ENCODE data around the gene MEGF11. TPM values are rescaled to one million over a fixed set of nuclear protein-coding genes. Genes with fewer than 3 reads are reported as not detected.

Gene MEGF11
- total RNA-seq, 1 experiment from 2014 or later, result 0.09 TPM

DNA sequence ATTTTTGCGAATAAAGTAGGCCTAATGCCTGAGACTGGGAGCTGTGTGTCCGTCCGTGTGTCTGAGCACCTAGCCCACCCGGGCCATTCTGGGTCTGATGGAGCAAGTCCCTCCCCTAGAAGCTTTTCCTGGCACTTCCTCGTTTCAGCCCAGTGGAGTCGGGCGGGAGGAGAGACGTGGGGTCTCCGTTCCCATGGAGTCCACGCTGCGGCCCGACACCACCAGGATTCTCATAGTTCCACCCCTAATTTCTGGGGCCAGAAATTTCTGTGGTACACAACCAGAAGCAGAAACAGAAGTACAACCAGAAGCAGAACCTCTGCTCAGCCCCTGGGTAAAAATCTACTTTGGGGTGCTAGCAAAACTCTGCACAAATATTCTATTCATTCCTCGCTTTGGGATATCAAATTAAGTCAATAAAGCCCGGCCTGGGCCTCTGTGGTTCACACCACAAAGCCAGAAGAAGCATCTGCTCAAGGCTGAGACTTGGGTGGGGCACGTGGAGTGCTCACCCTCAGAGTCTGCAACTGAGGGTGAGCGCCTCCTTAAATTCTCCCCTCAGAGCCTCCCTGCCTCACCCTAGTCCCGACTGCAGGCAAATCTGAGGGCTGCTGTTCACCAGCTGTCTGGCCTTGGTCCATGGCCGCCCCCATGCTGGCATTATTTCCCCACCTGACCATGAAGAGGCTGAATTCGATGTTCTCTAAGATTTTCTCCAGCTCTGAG, 1.6 kb upstream of the MEGF11 start:
- Mint-ChIP-seq H3K9me3 (ENCODE audit: low read depth, unreplicated experiment) (no peaks in the 10 kb centered on the region), H3K4me1 (ENCODE audit: low read depth, unreplicated experiment) (peaks cover 9% of the 10 kb centered on the region), H3K4me3 (ENCODE audit: low read depth, unreplicated experiment) (no peak overlapping the region), H3K36me3 (ENCODE audit: insufficient read depth, unreplicated experiment) (peaks cover 11% of the 10 kb centered on the region), H3K27ac (ENCODE audit: unreplicated experiment) (no peak overlapping the region), H3K27me3 (ENCODE audit: unreplicated experiment) (peaks cover 74% of the 10 kb centered on the region)
- CTCF ChIA-PET, result interaction anchor here (0.6 kb wide), 1 partner anchor 1015 kb away, joined by 4 read pairs; no protein-coding TSS in a partner anchor
- no peak for DNase-seq
- no TSS peak for BruUV-seq (replicated peaks)
- intact Hi-C loops (cut with micrococcal nuclease; ENCODE audit: unreplicated experiment), result no loop called here
- TF ChIP-seq CTCF (IDR thresholded peaks at IDR 0.05; ENCODE audit: unreplicated experiment), result no peak

DNA sequence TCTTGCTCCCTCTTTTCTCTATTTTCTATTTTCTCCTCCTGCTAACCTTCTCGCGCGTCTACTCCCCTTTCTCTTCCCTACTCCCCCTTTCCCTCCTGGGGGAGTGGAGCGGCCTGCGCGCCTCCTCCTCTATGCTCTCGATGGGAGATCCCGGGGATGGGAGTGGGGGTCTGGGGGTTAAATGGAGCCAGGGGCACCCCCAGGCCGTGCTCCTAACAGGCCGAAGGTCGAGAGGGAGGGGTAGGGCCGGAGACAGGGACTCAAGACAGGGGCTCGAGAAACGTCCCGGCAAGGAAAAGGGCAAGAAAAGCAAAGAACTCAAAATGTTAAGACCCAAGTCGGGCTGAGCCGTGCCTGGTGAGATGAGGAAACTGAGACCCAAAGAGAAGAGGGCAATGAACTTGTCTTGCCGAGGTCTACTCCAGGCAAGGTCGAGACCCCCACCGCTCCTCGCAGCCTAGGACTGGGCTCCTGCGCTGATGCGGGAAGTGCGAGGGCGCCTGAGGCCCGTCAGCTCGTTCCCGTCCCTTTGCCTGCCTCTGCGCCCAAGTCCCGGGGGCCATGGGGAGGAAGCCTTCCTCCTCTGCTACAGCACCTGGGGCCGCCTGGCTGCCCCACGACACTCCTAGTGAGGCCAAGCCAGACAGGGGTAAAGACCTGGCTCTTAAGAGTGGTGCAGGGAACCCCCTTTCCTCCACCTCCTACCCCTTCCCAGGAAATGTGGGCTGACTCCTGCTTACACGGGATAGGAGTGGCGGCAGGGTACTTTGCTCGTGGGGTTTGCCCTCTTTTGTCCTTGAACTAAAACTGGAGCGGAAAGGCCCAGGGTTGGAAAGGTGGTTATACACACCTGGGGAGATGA, 770 bp upstream of the MEGF11 start:
- H3K36me3 Mint-ChIP-seq (ENCODE audit: insufficient read depth, unreplicated experiment), result peaks cover 11% of the 10 kb centered on the region
- no TSS peak for BruUV-seq (replicated peaks)
- H3K27ac Mint-ChIP-seq (ENCODE audit: unreplicated experiment), result no peak overlapping the region
- no peak for DNase-seq
- H3K27me3 Mint-ChIP-seq (ENCODE audit: unreplicated experiment), result peaks cover 81% of the 10 kb centered on the region
- peaks cover 9% of the 10 kb centered on the region for H3K4me1 Mint-ChIP-seq (ENCODE audit: low read depth, unreplicated experiment)
- CTCF ChIA-PET, result interaction anchor here (0.6 kb wide), 1 partner anchor 1014 kb away, joined by 4 read pairs; no protein-coding TSS in a partner anchor
- no peaks in the 10 kb centered on the region for H3K9me3 Mint-ChIP-seq (ENCODE audit: low read depth, unreplicated experiment)
- peak overlapping the region; percentile 68 for H3K4me3 Mint-ChIP-seq (ENCODE audit: low read depth, unreplicated experiment)
- intact Hi-C loops (cut with micrococcal nuclease; ENCODE audit: unreplicated experiment), result no loop called here
- TF ChIP-seq CTCF (IDR thresholded peaks at IDR 0.05; ENCODE audit: unreplicated experiment), result no peak

GRCh38 chr15:66252685-66253417, 699 bp downstream of the MEGF11 start:
- no TSS peak for BruUV-seq (replicated peaks)
- H3K4me1 Mint-ChIP-seq (ENCODE audit: low read depth, unreplicated experiment), result peaks cover 9% of the 10 kb centered on the region
- H3K4me3 Mint-ChIP-seq (ENCODE audit: low read depth, unreplicated experiment), result peak overlapping the region; percentile 68
- intact Hi-C loops (cut with micrococcal nuclease; ENCODE audit: unreplicated experiment), result no loop called here
- no peak overlapping the region for H3K27ac Mint-ChIP-seq (ENCODE audit: unreplicated experiment)
- peak; percentile 31 for DNase-seq
- TF ChIP-seq CTCF (IDR thresholded peaks at IDR 0.05; ENCODE audit: unreplicated experiment), result peak; percentile 44
- peaks cover 92% of the 10 kb centered on the region for H3K27me3 Mint-ChIP-seq (ENCODE audit: unreplicated experiment)
- CTCF ChIA-PET, result interaction anchor here (0.6 to 1.4 kb wide), 2 partner anchors 36 to 185 kb away, joined by 4 read pairs; no protein-coding TSS in a partner anchor
- peaks cover 11% of the 10 kb centered on the region for H3K36me3 Mint-ChIP-seq (ENCODE audit: insufficient read depth, unreplicated experiment)
- H3K9me3 Mint-ChIP-seq (ENCODE audit: low read depth, unreplicated experiment), result no peaks in the 10 kb centered on the region
